ENCODE results near the gene PARVG. TPM values are rescaled to one million over a fixed set of nuclear protein-coding genes. Genes with fewer than 3 reads are reported as not detected.

Gene PARVG
- total RNA-seq, 2 donors from 2014 or later, result 3.6 to 8.4 TPM

DNA sequence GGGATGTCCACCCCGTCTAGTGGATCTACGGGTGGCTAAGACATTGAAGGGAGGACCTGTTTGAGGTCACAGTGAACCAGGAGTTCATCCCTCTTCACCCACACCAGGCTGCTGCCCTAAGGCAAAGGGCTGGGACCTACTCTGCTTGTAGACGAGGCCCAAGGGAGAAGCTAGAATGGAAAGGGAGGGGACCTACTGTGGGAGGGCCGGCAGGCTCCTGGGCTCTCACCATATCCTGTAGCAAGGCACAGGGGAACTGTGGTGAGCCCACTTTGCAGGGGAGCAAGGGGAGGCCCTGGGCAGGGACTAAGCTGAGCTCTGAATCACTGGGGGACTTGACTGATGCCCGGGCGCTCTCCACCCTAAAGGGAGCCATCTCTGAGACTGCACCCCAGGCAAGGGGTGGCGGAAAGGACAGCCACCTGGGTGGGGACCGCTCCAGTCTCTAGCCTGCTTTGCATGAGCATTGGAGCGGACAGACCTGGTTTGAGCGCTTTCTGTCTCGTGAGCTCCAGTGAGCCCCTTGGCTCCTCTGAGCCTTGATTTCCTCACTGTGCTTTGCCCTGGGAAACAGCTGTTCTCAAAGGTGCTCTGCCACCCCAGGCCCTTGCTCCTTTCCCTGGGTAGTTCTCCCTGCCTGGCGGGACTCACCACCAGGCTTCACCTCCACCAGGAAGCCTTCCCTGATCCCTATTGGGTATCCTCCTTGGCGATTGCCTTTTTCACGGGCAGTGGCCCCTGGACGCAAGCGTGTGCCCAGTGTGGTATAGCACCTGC lies 24.2 kb downstream of the PARVG start:
- intact Hi-C loops (cut with DNase I, micrococcal nuclease), result no loop called here
- no peak for ATAC-seq
- no peak for DNase-seq

DNA sequence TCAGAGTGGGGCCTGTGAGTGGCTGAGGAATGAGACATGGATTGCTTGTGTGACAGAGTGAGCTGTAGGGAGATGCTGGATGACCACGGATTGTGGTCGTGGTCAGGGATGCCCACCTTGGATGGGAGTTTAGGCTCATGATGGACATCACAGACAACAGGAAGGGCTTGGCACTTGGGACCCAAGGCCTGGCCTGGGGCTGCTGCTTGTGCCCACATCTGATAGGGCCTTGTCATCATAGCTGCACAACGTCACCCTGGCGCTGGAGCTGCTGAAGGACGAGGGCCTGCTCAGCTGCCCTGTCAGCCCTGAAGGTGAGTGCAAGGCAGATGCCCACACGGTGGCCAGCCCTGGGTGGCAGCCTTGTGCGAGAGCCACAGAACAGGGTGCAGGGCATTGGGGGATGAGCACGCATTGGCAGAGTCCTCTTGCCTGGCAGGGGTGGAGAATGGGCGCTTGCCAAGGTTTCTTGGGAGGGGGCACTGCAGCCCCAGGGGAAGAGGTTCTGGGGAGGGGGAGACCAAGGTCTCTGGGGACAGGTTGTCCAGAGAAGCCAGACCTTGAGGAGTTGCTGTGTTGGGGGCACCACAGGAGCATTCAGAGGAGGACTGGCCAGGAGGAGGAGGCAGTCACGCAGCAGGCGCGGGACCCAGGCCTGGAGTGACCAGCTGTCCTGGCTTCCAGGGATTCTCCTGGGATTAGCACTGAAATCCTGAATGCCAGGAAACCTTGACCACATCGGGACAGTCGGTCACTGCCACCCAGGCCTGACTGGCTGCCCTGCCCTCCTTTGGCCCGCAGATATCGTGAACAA lies 25.0 kb downstream of the PARVG start:
- no peak for DNase-seq
- no peak for ATAC-seq
- intact Hi-C loops (cut with DNase I, micrococcal nuclease), result no loop called here

DNA sequence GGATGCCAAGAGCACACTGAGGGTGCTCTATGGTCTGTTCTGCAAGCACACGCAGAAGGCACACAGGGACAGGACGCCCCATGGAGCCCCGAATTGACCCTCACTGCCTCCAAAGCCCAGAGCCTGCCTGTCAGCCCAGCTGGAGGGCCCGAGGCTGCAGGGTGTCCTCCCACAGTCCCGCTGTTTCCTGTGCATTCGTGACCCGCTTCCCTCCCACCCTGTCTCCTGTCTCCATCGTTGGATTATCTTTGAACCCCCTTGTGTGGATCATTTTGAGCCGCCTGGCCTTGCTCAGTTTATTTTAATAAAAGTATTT lies 25.6 kb downstream of the PARVG start:
- ATAC-seq (no peak), DNase-seq (no peak)

DNA sequence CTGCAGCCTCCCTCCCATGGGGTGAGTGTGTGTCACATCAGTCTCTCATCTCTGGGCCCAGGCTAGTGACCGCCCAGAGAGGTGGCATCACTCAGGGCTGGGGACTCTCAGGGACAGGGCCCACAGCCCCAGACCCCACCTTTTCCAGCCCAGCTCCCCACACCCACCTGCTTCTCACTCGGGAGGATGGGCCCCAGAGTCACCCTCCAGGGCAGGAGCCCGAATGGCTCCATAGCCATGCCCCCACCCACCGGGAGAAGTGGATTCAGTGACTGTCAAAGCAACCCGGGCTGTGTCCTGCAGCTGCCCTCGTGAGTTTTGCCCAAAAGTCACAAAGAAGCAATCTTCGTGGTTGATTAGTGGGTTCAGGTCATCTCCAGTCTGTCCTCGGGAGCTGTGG lies 26.0 kb downstream of the PARVG start:
- DNase-seq (no peak), ATAC-seq (no peak)
- intact Hi-C loops (cut with DNase I, micrococcal nuclease), result no loop called here

More for the DNA sequence above, 25.6 kb downstream of the PARVG start:
- intact Hi-C loops (cut with DNase I, micrococcal nuclease), result no loop called here

DNA sequence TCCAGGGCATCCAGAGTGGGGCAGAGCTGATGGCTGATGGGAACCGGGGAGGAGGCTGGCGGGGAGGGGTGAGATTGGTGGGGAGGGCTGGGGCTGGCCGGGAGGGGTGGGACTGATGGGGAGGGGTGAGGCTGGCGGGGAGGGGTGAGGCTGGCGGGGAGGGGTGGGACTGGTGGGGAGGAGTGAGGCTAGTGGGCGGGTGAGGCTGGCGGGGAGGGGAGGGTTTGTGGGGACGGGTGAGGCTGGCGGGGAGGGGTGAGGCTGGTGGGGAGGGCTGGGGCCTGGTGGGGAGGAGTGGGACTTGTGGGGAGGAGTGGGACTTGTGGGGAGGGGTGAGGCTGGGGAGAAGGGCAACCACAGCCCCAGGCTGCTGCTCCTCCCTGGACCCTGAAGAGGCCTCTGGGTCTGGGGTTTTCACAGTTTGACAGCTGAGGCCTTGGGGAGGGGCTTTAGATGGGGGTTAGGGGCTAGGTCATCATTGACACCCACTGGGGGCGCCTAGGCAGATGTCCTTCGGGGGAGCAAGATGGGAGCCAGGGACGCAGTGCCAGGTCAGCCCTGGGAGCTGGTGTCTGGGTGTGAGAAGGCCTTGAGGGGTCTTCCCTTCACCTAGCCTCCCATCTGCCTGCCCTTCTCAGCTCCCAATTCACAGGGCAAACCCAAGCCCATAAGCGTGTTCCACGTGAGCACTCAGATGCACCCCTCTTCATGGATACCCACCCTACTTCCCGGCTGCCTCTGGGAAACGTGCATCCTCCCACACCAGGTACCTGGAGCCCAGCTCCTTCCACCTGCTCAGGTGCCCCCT lies 26.7 kb downstream of the PARVG start:
- ATAC-seq (no peak), DNase-seq (no peak)
- intact Hi-C loops (cut with DNase I, micrococcal nuclease), result no loop called here

DNA sequence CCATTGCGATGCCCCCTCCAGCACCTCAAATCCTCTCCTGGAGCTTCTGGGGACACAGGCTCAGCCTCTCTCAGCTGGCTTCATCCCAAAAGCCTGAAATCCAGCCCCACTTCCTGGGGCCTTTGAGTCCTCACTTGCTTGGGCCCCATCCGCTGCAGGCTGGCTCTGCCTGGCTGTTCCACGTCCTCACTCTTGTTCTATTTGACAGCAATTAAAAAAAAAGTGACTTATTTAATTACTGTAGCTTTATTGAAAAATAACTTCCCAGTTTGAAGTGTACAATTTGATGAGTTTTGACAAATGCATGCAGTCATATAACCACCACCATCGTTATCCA lies 27.2 kb downstream of the PARVG start:
- intact Hi-C loops (cut with DNase I, micrococcal nuclease), result no loop called here
- DNase-seq, result no peak
- ATAC-seq, result no peak

DNA sequence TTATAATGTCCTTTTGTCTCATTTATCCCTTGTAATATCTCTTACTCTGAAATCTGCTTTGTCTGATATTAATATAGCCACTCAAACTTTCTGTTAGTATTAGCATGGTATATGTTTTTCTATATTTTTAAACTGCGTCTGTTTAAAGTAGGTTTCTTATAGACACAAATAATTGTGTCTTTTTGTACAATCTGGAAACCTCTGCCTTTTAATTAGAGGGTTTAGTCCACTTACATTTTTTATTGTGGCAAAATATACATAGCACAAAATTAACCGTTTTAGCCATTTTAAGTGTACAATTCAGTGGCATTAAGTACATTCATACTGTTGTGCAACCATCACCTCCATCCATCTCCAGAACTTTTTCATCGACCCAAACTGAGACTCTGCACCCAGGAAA lies 28.6 kb downstream of the PARVG start:
- intact Hi-C loops (cut with DNase I, micrococcal nuclease), result no loop called here
- no peak for ATAC-seq
- DNase-seq, result no peak

DNA sequence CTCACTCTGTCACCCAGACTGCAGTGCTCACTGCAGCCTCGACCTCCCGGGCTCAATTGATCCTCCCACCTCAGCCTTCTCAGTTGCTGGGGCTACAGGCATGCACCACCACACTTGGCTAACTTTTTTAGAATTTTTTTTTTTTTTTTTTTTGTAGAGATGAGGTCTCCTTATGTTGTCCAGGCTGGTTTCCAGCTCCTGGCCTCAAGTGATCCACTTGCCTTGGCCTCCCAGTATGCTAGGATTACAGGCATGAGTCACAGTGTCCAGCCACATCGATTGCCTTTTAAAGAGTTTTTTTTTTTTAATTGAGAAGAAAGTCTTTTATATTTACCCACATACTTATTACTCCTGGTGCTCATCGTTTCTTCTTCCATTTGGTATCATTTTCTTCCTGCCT lies 30.0 kb downstream of the PARVG start:
- DNase-seq (no peak), ATAC-seq (no peak)
- intact Hi-C loops (cut with DNase I, micrococcal nuclease), result no loop called here

DNA sequence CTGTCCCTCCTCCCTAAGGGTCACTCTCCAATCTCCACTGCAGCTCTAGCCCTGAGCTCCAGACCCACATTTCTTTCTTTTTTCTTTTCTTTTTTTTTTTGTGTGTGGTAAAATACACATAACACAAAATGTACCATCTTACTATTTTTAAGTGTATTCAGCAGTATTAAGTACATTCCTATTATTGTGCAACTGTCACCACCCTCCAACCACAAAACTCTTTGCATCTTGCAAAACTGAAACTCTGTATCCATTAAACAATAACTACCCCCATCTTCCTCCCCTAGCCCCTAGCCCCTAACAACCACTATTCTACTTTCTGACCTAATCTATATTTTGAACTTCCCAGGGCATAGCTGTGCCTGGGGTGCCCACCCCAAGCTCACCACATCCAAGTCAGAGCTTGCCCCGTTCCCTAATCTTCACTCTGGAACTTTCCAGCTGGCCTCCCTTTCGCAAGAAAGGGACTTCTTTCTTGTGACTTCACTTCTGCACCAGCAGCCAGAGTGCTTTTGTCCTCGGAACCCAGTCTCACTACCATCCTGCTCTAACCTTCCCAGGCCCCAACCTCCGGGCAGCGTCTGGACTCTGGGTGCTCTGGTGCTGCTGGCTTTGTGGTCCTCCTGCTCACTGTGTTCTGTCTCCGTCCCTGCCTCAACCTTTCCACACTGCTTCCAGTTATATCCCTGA lies 30.7 kb downstream of the PARVG start:
- intact Hi-C loops (cut with DNase I, micrococcal nuclease), result no loop called here
- DNase-seq (no peak), ATAC-seq (no peak)

DNA sequence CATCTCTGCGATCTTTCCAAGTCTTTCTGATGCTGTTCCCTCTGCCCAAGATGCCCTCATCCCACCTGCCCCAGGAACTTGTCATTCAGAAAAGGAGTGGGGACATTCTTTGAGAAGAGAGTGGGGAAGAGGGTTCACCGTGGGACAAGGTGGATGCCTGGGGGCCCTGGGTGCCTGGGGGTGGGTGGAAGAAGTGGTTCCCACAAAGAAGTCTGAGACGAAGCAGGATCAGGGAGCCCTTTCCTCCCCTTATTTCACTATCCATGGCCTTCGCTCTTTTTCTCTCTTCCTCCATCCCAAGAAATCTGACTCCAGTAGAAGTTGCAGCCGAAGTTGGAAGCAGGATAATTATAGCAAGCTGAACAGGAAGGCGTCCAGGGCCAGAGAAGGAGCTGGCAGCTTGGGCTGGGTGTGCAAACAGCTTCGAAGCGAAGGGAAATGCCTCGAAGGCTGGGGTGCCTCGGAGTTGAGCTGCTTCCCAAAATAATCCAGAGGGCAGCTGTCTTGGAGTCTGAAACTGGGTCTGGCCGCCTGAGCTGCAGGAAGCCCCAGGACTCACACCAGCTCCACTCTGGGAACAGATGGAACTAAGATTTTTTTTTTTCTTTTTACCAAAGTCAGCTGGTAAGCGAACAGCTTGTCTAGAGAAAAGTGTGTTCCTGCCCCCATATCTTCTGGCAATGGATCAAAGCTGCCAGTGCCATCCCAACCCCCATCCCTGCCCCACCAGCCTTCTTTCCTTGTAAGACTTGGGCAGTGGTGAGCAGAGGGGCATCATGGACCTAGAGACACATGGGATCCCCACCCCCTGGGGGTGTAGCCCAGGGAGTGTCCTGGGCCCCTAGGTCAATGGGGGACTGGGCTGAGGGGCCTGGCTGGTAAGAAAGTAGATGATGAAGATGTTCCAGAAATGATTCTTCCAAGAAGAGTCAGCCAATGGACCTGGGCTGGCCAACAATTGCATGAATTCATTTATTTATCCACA lies 31.5 kb downstream of the PARVG start:
- DNase-seq (no peak), ATAC-seq (no peak)
- intact Hi-C loops (cut with DNase I, micrococcal nuclease), result no loop called here

DNA sequence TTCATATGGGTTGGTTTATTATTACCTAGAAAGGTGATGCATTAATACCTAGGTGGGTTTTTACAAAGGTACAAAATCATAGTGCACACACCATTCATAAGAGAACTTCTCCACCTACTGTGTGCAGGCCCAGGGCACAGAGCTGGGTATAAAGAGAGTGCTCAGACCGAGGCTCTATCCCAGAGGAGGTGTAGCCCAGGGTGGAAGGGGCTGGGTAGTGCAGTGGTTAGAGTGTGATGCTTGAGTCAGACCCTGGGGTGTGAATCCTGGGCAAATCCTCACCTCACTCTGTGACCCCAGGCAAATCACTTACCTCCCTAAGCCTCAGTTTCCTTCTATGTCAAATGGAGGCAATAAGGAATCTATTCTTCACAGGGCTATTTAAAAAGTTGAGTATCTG lies 32.2 kb downstream of the PARVG start:
- ATAC-seq (no peak), DNase-seq (no peak)
- intact Hi-C loops (cut with DNase I, micrococcal nuclease), result no loop called here

DNA sequence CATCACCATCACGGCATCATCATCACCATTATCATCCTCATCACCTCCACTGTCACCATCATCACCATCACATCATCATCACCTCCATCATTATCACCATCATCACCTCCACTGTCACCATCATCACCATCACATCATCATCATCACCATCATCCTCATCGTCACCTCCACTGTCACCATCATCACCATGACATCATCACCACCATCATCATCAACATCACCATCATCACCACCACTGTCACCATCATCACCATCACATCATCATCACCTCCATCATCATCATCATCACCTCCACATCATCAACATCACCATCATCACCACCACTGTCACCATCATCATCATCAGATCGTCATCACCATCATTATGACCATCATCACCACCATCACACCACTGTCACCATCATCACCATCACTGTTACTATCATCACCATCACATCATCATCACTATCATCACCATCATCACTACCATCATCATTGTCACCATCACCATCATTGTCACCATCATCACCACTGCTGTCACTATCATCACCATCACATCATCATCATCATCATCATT lies 32.8 kb downstream of the PARVG start:
- DNase-seq (no peak), ATAC-seq (no peak)
- intact Hi-C loops (cut with DNase I, micrococcal nuclease), result no loop called here

DNA sequence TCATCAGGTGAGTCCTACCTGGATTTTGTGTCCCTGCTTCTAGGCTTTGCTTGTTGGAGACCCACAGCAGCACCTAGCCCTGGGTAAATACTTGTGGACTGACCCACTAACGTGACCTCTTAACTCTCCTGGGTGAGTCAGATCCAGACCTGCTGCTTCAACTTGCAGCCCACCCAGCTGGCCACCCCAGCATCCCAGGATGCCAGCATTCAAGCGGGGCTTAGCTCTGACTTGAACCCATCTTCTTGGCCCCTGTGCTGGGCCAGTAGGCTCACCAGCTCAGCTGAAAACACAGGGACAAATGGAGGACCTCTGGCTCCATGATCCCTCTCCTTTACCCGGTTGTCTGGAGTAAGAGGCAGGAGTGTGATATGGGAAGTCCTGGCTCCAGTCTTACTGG lies 33.5 kb downstream of the PARVG start:
- DNase-seq, result no peak
- no peak for ATAC-seq
- intact Hi-C loops (cut with DNase I, micrococcal nuclease), result no loop called here

DNA sequence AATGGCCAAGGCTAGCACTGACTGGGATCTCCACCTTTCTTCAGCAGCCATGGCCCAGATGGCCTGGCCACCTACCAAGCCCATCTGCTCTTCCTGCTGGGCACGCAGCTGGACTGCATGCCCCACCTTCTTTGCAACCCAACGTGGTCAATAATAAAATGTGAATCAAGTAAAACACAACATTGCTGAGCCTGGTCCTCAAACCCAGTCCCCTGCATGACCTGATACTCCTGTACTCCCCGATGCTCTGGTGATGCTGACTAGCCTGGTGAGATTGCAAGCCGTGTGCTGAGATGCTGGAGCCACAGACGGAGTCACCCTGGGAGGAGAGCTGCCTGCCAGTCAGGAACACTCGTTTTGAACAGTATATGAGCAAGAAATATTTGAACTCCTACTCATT lies 34.0 kb downstream of the PARVG start:
- DNase-seq, result no peak
- intact Hi-C loops (cut with DNase I, micrococcal nuclease), result no loop called here
- ATAC-seq, result no peak

DNA sequence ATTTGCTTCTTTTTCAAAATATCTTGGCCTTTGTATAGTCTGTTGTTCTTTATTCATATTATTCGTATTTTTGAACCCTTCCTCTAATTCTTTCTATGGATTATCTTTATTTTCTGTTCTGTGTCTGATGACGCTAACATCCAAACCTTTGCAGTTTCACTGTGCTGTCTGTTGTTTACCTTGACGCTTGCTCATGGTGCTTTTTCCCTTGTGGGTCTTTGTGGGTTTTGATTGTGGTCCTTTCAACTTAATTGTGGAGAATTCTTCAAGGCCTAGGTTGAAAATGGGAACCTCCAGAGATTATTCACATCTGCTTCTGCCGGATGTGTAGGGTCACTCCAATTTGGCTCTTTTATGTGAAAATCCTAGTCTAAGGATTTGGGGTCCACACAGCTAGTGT lies 34.6 kb downstream of the PARVG start:
- ATAC-seq, result no peak
- intact Hi-C loops (cut with DNase I, micrococcal nuclease), result no loop called here
- no peak for DNase-seq

DNA sequence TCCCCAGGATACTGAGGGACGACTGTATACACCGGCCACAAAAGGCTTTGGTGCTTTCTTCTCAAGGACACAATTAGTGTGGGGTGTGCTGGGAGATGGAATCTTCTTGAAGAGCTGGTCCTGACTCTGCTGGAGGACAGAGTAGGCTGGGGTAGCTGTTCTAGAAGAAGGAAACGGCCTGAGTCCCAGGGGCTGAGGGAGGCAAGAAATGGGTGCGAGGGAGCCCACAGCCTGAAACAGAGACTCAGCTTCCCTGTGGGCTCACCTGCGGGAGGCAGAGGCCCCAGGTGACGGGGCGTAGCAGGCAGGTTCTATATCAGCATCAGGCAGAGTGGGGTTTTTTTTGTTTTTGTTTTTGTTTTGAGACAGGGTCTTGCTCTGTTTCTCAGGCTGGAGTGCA lies 36.6 kb downstream of the PARVG start:
- intact Hi-C loops (cut with DNase I, micrococcal nuclease), result no loop called here
- DNase-seq (no peak), ATAC-seq (no peak)

DNA sequence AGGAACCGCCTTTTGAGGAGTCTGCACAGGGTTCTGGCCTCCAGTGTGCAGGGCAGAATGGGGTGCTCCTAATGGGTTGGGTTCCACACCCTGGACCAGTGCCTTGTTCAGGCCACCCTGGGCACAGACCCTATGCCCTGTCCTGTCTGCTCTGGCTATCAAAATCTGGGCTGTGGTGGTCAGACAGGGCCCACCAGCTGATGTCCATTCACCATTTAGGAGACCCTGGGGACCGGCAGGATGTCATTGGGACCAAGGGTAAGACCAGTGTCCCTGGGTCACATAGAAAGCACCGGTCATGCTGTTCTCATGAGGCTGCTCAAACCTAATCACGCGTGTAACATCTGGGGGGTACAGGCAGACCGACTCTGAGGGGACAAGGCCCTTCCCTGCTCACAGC lies 37.3 kb downstream of the PARVG start:
- ATAC-seq (no peak), DNase-seq (no peak)
- intact Hi-C loops (cut with DNase I, micrococcal nuclease), result no loop called here
